GM12892 (cell line): ENCODE measurements around the gene MXI1.
"Not testable (repeated sequence)": the region's sequence is repeated elsewhere in the genome, so short reads cannot be mapped to it uniquely, and the experiment has no call there.

ENCODE experiments used
- DNase-seq: peaks from one replicate; pipeline ENCODE4 v3.0.0; 2011; ENCODE audit not compliant: insufficient read length
- FAIRE-seq: peaks from 2 replicates; lab custom pipeline; 2011; peaks lifted over from hg19 to GRCh38; lab: Jason Lieb, UNC
- POLR2A ChIP-seq: IDR thresholded peaks from 2 replicates; pipeline ENCODE4 v1.6.1; 2011; ENCODE audit warnings: low read depth, low read length, control low read depth
- POLR2AphosphoS5 ChIP-seq: IDR thresholded peaks from 2 replicates; pipeline ENCODE4 v1.6.1; 2011; ENCODE audit warnings: low read depth, low read length, control low read depth
- TAF1 ChIP-seq: IDR thresholded peaks from 2 replicates; pipeline ENCODE4 v1.6.1; 2011; ENCODE audit warnings: low read depth, mild to moderate bottlenecking, control low read depth, low read length, borderline replicate concordance

The MXI1 gene

GRCh38 chr10:110228066-110228465 lies 20.7 kb downstream of the MXI1 start:
- DNase-seq, result no peak
- no peak for FAIRE-seq
- TF ChIP-seq TAF1 (no peak), POLR2A (no peak), POLR2AphosphoS5 (no peak)

- TF ChIP-seq POLR2A (no peak), TAF1 (no peak), POLR2AphosphoS5 (no peak)
- DNase-seq (no peak), FAIRE-seq (no peak)
Measured at GRCh38 chr10:110229155-110229554, 21.8 kb downstream of the MXI1 start.

GRCh38 chr10:110233846-110234245 lies 26.4 kb downstream of the MXI1 start:
- FAIRE-seq, result no peak
- TF ChIP-seq TAF1 (no peak), POLR2AphosphoS5 (no peak), POLR2A (no peak)
- no peak for DNase-seq

DNA sequence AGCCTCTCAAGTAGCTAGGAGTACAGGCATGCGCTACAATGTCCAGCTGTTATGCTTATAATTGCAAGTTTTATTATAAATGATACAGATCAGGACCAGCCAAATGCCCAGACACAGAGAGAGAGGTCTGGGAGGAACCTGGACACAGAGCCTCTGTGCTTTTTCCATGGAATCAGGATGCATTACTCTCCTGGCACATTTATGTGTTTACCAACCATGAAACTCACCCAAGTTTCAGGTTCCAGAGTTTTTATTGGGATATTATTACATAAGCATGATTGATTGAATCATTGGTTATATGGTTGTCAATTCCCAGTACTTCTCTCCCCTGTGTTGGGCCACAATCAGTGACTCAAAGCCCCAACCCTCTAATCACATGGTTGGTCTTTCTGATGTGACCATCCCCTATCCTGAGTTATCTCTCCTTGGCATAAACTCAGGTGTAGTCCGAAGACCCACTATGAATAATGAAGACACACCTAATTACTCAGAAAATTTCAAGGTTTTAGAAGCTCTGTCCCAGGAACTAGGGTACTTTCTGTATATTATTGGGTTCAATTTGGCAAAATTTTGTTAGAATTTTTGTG lies 30.6 kb downstream of the MXI1 start:
- TF ChIP-seq POLR2AphosphoS5, result no peak
- no peak for TF ChIP-seq TAF1
- TF ChIP-seq POLR2A, result no peak
- no peak for FAIRE-seq
- no peak for DNase-seq

GRCh38 chr10:110239892-110240291 lies 32.5 kb downstream of the MXI1 start:
- DNase-seq, result no peak
- FAIRE-seq, result no peak

DNA sequence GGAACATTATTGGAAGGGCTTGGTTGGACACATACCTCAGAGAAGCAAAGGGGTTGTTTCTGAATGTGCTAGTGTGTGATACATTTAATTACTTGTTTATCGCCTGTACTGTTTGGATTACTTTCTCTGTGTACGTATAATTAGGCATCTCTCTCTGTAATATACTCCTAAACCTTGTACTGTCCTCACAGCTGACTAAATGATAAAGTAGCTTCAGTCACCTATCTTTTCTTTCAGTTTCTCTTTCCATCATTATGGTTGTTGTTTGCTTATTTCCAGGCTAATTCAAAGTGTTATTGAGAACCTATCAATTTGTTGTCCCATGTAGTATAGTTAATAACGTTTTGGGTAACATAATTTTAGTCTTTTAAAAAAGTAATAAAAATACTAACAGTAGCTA lies 34.0 kb downstream of the MXI1 start:
- FAIRE-seq, result peak; percentile 42
- TF ChIP-seq TAF1, result no peak
- no peak for TF ChIP-seq POLR2A
- no peak for TF ChIP-seq POLR2AphosphoS5
- DNase-seq, result no peak

More at GRCh38 chr10:110239892-110240291, 32.5 kb downstream of the MXI1 start:
- TF ChIP-seq POLR2AphosphoS5 (no peak), TAF1 (no peak), POLR2A (no peak)

DNA sequence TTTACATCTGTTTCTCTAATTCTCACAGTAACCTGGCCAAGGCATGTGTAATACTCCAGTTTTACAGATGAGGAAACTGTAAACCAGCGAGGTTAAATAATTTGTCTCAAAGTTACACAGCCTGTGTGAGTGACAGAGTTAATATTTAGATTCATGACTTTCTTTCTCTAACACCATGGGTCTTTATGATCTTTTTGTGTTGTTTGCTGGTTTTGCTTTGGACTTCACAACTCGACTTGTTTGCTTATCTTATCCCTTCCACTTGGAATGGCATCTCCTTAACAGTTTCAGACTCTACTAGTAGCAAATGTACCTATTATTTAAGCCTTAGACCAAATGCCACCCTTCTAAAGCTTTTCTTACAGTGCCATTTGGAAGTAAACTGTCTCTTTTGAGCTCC lies 34.4 kb downstream of the MXI1 start:
- peak; percentile 88 for FAIRE-seq
- TF ChIP-seq POLR2A (no peak), POLR2AphosphoS5 (no peak), TAF1 (no peak)
- DNase-seq, result no peak

GRCh38 chr10:110242511-110242910 lies 35.1 kb downstream of the MXI1 start:
- no peak for FAIRE-seq
- DNase-seq, result no peak
- TF ChIP-seq POLR2A, result no peak
- TF ChIP-seq TAF1, result no peak
- no peak for TF ChIP-seq POLR2AphosphoS5

DNA sequence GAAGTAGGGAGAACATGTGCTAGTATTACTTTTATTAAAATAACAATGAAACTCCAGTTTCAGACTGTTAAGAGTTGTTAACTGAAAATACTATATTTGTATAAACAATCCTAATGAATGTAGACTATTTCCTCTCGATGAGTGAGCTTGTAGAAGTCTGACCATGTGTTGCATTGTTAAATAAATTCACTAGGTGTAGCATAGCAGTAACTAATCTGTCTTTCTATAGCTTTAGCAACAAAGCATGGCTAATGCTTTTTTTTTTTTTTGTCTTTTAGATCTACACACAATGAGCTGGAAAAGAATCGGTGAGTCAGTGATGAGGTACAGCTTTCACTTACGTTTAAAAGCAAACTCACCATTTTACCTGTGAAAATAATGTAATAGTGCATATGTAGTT lies 37.1 kb downstream of the MXI1 start:
- no peak for FAIRE-seq
- no peak for DNase-seq
- TF ChIP-seq POLR2AphosphoS5 (no peak), TAF1 (no peak), POLR2A (no peak)

GRCh38 chr10:110247833-110248232 lies 40.4 kb downstream of the MXI1 start:
- FAIRE-seq, DNase-seq: not testable (repeated sequence)

GRCh38 chr10:110249489-110249888 lies 42.1 kb downstream of the MXI1 start:
- DNase-seq, result not testable (repeated sequence)
- FAIRE-seq, result peak; percentile 67

- FAIRE-seq, result peak; percentile 92
- not testable (repeated sequence) for DNase-seq
Measured at GRCh38 chr10:110251392-110251791, 44.0 kb downstream of the MXI1 start.

DNA sequence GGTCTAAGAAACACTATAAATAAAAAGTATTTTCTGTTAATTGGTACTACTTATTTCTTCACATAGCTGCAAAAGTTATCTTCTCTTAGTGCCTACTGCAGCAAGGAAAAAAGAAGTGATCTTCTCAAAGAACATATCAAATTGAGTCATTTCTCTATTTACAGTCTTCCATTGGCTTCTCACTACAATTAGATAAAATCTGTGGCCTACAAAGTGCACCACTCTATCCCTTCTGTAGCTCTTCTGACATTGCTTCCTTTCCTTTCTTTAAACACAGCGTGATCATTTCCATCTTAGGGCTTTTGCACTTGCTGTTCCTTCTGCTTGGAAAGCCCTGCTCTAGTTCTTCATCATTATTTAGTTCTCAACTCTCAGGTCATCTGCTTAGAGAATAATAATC lies 44.7 kb downstream of the MXI1 start:
- no peak for DNase-seq
- no peak for FAIRE-seq
- no peak for TF ChIP-seq POLR2A
- TF ChIP-seq TAF1, result no peak
- TF ChIP-seq POLR2AphosphoS5, result no peak

- FAIRE-seq, result no peak
- TF ChIP-seq POLR2AphosphoS5, result no peak
- no peak for TF ChIP-seq POLR2A
- no peak for TF ChIP-seq TAF1
- no peak for DNase-seq
Measured at GRCh38 chr10:110254467-110254866, 47.1 kb downstream of the MXI1 start.
